Ovary (tissue), 9 donors: ENCODE measurements around the gene SWI5. TPM values are rescaled to one million over a fixed set of nuclear protein-coding genes. Genes with fewer than 3 reads are reported as not detected.

ENCODE experiments used
- DNase-seq, 5 donors: peaks; one replicate each; pipeline ENCODE4 v3.0.0-alpha.2; 2019 to 2020
- H3K27ac ChIP-seq, 2 donors: fragments of 200-600 bp; one replicate each; pipeline versions ENCODE4 v1.5.1 to v1.8.0; 2019 to 2022
- H3K27me3 ChIP-seq: fragments of 200-600 bp; one replicate; pipeline ENCODE4 v1.8.0; 2022
- H3K36me3 ChIP-seq: fragments of 200-600 bp; sonication (generic); one replicate; pipeline ENCODE4 v1.5.1; 2019
- H3K4me1 ChIP-seq: one replicate; pipeline ENCODE4 v1.8.1; 2013; ENCODE audit warnings: mild to moderate bottlenecking, moderate library complexity; ENCODE audit not compliant: insufficient read depth
- H3K4me3 ChIP-seq: fragments of 200-600 bp; sonication (generic); one replicate; pipeline ENCODE4 v1.5.1; 2017
- H3K9me3 ChIP-seq, 2 donors: fragments of 200-600 bp in 1 of 2; sonication (generic) in 1 of 2; one replicate each; pipeline versions ENCODE4 v1.5.1 to v1.8.1; 2013 to 2019; ENCODE audit warnings: mild to moderate bottlenecking in 1 of 2, moderate library complexity in 1 of 2
- CTCF ChIP-seq, 3 donors: fragments of 450-650 bp in 2 of 3; fragments of 200-600 bp in 1 of 3; IDR thresholded peaks; one replicate each; pipeline versions ENCODE4 v1.5.1 to v1.8.0; 2016 to 2022; ENCODE audit warnings: antibody characterized with exemption in 3 of 3, mild to moderate bottlenecking in 1 of 3
- EP300 ChIP-seq: sonication (generic); formaldehyde crosslinking; IDR thresholded peaks from one replicate; pipeline ENCODE4 v1.6.1; 2017; ENCODE audit warnings: antibody characterized with exemption
- POLR2A ChIP-seq: fragments of 450-650 bp; IDR thresholded peaks from one replicate; pipeline ENCODE4 v1.6.1; 2017; ENCODE audit warnings: antibody characterized with exemption, mild to moderate bottlenecking, moderate library complexity
- WGBS, 3 donors: extraction: QIAGEN DNeasy Blood & Tissue Kit in 1 of 3; methylation state at CpG; one replicate each; pipeline versions ENCODE4 v1.1.5 to v1.1.7; 2013 to 2017; 5-methylcytosine and 5-hydroxymethylcytosine counted together
- intact Hi-C, 4 donors: fragments of 100-400 bp; cut with DNase I; formaldehyde crosslinking; loops; one replicate each; pipeline versions ENCODE4 v1.11.0 to v1.15.1; 2022 to 2023
- polyA plus RNA-seq, 2 donors: library from polyadenylated mRNA; stranded (reverse); fragments of 200-250 nt in 1 of 2; fragments of 350-450 nt in 1 of 2; fragmentation: Illumina TruSeq in 1 of 2; extraction: RNeasy Lipid Tissue Mini Kit (QIAGEN cat#74804) in 1 of 2; gene quantifications; one replicate each; pipeline ENCODE4 v1.2.3, GENCODE V29; 2013 to 2014
- total RNA-seq, 7 donors: library from RNA; depleted of rRNA in 2 of 7; stranded (reverse); fragments of >200 nt in 2 of 7; fragmentation: NEBNext Ultra II Directional in 3 of 7; extraction: Animal tissue kit (Norgen Biotek cat#: 25700) in 3 of 7; gene quantifications; one replicate each; pipeline versions ENCODE4 v1.1.0 to v1.2.4, GENCODE V29; 2016 to 2023
- donor health status: DM: no; HTN: no; CAD: no; lungs with moderate emphysema.
- donor health status: DM: no; HTN: no; CAD: no.
- donor health status: Bipolar disorder and iron deficiency.
- donor health status: DM: yes; HTN: yes; CAD: no.
- donor health status: DM: no; HTN: no; CAD: no.
- donor health status: DM: yes; HTN: yes; CAD: no.

Gene SWI5
- total and polyA plus RNA-seq, 9 donors: 22.4 to 48.9 (median 30.3) TPM

DNA sequence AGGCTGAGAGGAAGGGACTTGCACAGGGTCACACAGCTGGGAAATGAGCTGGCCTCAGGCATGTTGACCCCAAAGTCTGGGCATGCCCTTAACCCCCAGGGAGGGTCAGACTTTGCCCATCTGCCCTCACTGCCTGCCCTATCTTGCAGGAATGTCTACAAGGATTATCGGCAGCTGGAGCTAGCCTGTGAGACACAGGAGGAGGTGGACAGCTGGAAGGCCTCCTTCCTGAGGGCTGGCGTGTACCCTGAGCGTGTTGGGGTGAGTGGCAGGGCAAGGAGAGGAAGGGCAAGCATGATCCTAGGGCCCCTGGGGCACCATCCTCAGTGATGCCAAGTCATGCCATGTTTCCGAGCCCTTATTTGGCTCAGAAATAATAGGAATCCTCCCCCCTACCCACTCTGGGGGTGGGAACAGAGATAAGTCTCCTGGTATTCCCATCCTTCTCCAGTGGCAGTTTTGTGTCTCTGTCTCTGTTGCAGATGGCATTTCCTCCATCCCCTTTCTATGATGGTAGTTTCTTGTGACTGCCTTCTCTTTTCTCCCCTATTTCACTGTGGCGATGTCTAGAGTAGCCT lies 28.8 kb upstream of the SWI5 start:
- no peaks in the 10 kb centered on the region for H3K27me3 ChIP-seq
- no peaks in the 10 kb centered on the region for H3K36me3 ChIP-seq
- no peaks in the 10 kb centered on the region for H3K9me3 ChIP-seq
- H3K4me1 ChIP-seq: peaks cover 2% of the 10 kb centered on the region
- H3K27ac ChIP-seq: no peak overlapping the region
- H3K4me3 ChIP-seq: no peak overlapping the region
- intact Hi-C loops: no loop called here
- WGBS, 3 donors: 70 to 83% (median 74%) methylated on average over 5 of the region's 5 CpGs
- TF ChIP-seq POLR2A (no peak), EP300 (no peak), CTCF (IDR thresholded peaks at IDR 0.05) (no peak)
- no peak for DNase-seq

- WGBS, 3 donors: 82 to 85% (median 82%) methylated on average over 8 of the region's 8 CpGs
- intact Hi-C loops: no loop called here
- H3K36me3 ChIP-seq: no peaks in the 10 kb centered on the region
- H3K9me3 ChIP-seq: no peaks in the 10 kb centered on the region
- peaks cover 2% of the 10 kb centered on the region for H3K4me1 ChIP-seq
- no peak for DNase-seq
- no peak overlapping the region for H3K27ac ChIP-seq
- TF ChIP-seq POLR2A: no peak
- TF ChIP-seq CTCF (IDR thresholded peaks at IDR 0.05): no peak
- no peak for TF ChIP-seq EP300
- H3K4me3 ChIP-seq: no peak overlapping the region
- H3K27me3 ChIP-seq: no peaks in the 10 kb centered on the region
Measured at GRCh38 chr9:128249558-128249907, 26.5 kb upstream of the SWI5 start.

DNA sequence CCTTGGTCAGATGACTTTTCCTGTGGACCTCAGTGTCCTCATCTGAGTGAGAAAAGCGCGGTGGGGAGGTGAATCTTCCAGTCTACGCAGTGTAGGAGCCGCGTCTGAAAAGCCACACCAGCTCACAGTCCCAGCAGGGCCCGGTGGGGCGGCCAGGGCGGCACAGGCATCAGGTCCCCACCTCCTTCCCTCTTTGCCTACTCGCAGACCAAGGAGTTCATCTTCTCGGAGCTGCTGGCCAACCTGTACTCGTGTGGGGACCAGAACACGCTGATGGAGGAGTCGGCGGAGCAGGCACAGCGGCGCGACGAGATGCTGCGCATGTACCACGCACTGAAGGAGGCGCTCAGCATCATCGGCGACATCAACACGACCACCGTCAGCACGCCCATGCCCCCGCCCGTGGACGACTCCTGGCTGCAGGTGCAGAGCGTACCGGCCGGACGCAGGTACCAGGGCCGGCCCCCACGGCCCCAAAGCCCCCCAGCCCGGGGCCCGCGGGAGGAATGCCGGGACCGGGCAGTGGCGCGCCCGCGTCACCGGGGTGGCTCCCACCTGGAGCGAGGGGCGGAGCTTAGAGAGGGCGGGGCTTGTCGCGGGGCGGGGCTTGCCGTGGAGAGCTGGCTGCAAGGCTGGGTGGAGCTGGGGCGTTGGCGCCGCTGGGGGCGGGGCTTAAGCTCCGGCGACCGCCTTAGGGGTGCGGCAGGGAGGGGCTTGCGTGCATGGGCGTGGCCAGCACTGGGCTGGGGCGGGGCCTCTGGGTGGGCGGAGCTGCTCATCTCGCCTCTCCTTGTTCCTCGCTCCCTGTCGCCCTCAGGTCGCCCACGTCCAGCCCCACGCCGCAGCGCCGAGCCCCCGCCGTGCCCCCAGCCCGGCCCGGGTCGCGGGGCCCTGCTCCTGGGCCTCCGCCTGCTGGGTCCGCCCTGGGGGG lies 25.9 kb upstream of the SWI5 start:
- H3K4me3 ChIP-seq: no peak overlapping the region
- DNase-seq: peak; percentile 38 to 78 (median 70)
- H3K9me3 ChIP-seq: no peaks in the 10 kb centered on the region
- intact Hi-C loops: no loop called here
- H3K4me1 ChIP-seq: peaks cover 1% of the 10 kb centered on the region
- H3K27ac ChIP-seq: no peak overlapping the region
- H3K36me3 ChIP-seq: no peaks in the 10 kb centered on the region
- WGBS, 3 donors: 25 to 55% (median 39%) methylated on average over 63 to 81 of the region's 81 CpGs
- TF ChIP-seq POLR2A: no peak
- TF ChIP-seq EP300: no peak
- TF ChIP-seq CTCF (IDR thresholded peaks at IDR 0.05): no peak
- H3K27me3 ChIP-seq: no peaks in the 10 kb centered on the region

- 39 to 52% (median 50%) methylated on average over 35 to 43 of the region's 43 CpGs for WGBS, 3 donors
- Histone ChIP-seq H3K4me1 (no peaks in the 10 kb centered on the region), H3K27me3 (no peaks in the 10 kb centered on the region), H3K9me3 (no peaks in the 10 kb centered on the region), H3K27ac (no peak overlapping the region), H3K4me3 (no peak overlapping the region), H3K36me3 (no peaks in the 10 kb centered on the region)
- TF ChIP-seq CTCF (IDR thresholded peaks at IDR 0.05) (no peak), POLR2A (no peak), EP300 (no peak)
- DNase-seq: no peak
- intact Hi-C loops: no loop called here
Measured at GRCh38 chr9:128250839-128251731, 25.0 kb upstream of the SWI5 start.
